Cardiac fibroblast (primary cell): Measurements from ENCODE around the gene IL1RL2.

Source experiments
- DNase-seq, 2 donors: peaks; one replicate each; pipeline versions ENCODE4 v3.0.0 to v3.0.0-alpha.2; 2010; ENCODE audit warnings: low read depth in 2 of 2
- H3K4me3 ChIP-seq, 2 donors: replicated peaks in 1 of 2; 1 replicate in 1 of 2; 2 replicates in 1 of 2; pipeline ENCODE4 v1.5.1; 2011; ENCODE audit warnings: low read depth in 2 of 2, low read length in 2 of 2, mild to moderate bottlenecking in 2 of 2, moderate library complexity in 1 of 2
- CTCF ChIP-seq: IDR thresholded peaks from one replicate; pipeline ENCODE4 v1.5.1; 2011; ENCODE audit warnings: low read depth, mild to moderate bottlenecking, low read length, inconsistent platforms

The IL1RL2 gene

DNA sequence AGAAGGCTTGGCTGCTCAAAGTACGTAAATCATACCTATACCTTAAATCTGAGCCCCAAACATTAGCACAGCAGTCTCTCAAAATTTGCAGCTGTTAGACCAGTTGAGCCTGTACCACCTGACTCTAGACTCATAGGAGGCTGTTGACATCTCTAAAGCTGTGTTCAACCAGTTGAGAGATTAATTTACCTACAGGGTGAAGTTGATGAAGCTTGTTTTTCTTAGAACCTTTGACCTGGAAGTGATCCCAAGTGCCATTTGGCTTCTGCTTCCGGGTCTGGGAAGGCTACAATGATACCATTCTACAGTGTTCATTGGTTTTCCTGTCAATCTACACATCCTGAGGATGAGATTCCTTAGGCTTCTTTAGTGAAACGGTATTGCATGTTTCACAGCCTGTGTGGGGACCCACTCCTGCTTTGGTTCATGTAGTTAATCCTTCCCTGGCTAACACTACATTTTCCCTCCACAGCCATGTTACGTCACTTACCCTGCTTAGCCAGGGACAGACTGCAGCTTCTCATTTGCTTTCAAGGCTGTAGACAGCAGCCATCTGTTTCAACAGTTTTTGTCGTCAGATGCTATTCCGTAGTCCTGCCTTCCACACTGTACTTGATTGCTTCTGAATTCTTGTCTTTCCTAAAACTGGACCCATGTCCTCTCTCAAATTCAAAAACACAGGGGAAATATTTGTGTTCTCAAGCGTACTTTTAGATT lies 4.7 kb upstream of the IL1RL2 start:
- no peak overlapping the region for H3K4me3 ChIP-seq
- TF ChIP-seq CTCF: no peak
- DNase-seq: peak; percentile 35 to 82

GRCh38 chr2:102184018-102184417 lies 2.8 kb upstream of the IL1RL2 start:
- no peak for TF ChIP-seq CTCF
- peak in 1 of 2 donors; percentile 50 for DNase-seq
- H3K4me3 ChIP-seq: no peak overlapping the region

DNA sequence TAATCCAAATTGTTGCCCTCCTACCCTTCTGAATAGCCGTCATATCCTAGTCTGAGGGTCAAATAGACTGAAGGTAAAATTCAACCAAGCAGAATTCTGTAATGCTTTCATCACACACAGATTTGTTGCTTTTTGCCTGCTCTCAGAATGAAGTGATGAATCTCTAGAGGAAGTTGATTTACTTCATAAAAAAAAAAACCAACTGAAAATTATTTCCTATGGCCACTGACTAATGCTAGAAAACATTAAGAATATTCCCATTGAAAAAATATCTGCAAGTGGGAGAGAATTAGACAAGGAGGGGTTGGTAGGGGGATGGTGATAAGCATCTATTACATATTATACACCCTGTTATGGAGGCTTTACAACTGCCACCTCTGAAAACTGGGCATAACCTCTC lies 2.3 kb upstream of the IL1RL2 start:
- DNase-seq: peak; percentile 29 to 44
- no peak overlapping the region for H3K4me3 ChIP-seq
- TF ChIP-seq CTCF: no peak

DNA sequence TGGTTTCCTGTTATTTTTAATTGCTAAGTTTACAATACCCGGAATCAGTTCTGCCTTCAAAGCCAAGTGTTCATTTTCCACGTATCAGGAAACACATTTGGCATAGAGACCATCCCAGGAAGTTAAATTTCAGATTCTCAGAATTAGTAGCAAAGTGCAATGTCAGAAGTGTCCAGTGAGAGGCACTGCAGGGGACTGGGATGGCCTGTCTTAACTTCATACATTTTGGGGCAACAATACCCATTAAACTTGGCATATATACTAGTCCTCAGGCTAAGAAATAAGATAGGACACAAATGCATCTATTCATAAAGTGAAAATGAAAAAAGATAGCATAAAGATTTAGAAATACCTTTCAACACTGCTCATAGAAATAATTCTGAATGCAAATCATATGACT lies 1.5 kb upstream of the IL1RL2 start:
- H3K4me3 ChIP-seq: no peak overlapping the region
- DNase-seq: peak; percentile 56 to 82
- peak; percentile 76 for TF ChIP-seq CTCF

DNA sequence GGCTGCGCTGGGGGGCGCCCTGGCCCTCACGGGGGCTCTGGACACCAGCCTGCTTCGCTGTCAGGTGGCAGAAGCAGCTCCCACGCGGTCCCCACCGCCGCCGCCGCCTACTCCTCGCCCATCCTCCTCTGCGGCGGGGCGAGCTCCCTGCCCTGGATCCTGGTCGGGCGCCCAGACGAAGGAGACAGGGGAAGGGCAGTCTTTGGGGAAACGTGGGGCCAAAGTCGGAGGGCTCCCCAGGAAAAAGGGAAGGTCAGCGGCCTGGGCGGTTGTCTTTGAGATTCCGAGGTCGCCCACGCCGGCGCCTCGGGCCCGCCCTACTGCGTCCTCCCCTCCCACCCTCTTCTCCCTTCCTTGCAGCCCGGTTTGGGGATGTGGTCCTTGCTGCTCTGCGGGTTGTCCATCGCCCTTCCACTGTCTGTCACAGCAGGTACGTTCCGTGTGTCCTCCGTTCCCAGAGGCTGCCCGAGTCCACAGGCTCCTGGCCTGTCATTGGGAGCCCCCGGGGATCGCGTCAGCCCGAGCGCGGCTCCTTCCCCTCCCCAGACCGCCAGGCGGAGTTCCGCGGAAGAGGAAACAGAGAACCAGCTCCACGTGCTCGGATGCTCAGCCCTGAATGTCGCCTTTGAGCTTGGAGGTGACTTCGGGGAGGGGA lies 800 bp downstream of the IL1RL2 start:
- peak overlapping the region; percentile 38 to 49 for H3K4me3 ChIP-seq
- peak; percentile 53 for TF ChIP-seq CTCF

DNA sequence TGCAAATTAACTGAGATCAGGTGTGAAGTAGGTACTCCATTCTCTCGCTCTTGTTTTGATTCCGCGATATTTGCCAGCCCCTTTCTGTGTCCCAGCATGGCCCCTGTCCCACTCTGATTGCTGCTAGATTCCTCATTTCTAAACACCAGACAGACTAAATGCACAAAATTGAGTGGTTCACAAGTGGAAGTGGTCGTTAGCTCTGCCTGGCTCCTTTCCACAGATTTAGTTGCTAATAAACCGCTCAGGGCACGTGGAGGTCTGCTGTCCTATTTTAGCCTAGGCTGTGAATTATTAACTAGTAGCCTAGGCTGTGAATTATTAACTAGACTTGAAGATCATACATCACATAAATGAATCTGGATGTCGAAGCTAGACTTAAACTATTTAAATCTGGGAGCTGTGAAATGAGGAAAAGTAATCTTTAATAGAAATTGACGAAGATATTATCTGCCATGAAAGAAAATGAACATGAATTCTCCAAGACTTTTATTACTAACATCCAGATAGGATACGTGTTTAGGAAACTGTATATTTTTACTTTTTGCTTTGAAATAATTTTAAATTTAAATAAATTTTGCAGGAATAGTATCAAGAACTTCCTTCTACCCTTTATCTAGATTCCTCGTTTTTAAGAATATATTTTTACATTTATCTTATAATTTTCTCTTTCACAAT lies 3.7 kb downstream of the IL1RL2 start:
- DNase-seq: no peak

More for the DNA sequence above, 800 bp downstream of the IL1RL2 start:
- peak; percentile 57 to 61 for DNase-seq

More for the DNA sequence above, 3.7 kb downstream of the IL1RL2 start:
- TF ChIP-seq CTCF: no peak
- H3K4me3 ChIP-seq: no peak overlapping the region
